ENCODE measurements around the gene TMEM203. TPM values are rescaled to one million over a fixed set of nuclear protein-coding genes. Genes with fewer than 3 reads are reported as not detected.

The TMEM203 gene
- total and polyA plus RNA-seq, 2 of the 13 experiments (the other 11 are each of a cell fraction or from before 2014, with no cell fraction given), result 23.4 to 36.7 TPM

- TF ChIP-seq DZIP1 (CRISPR knock-in tag; IDR thresholded peaks at IDR 0.05) (no peak), SIN3B (IDR thresholded peaks at IDR 0.05; ENCODE audit: low read length) (peak; percentile 96), ZNF567 (CRISPR knock-in tag; IDR thresholded peaks at IDR 0.05; ENCODE audit: borderline replicate concordance) (no peak; the same call in 1 of the 2 replicates), ZNF3 (CRISPR knock-in tag; IDR thresholded peaks at IDR 0.05) (no peak), TBX2 (CRISPR knock-in tag; IDR thresholded peaks at IDR 0.05; ENCODE audit: borderline replicate concordance) (peak; percentile 12; the same call in 1 of the 2 replicates), EZH2 (conservative IDR thresholded peaks at IDR 0.05; ENCODE audit: low read depth, low read length) (no peak), SP140L (CRISPR knock-in tag; IDR thresholded peaks at IDR 0.05; ENCODE audit: borderline replicate concordance) (no peak), CREB1 (IDR thresholded peaks at IDR 0.05) (peak; percentile 95), CREB1 (CRISPR knock-in tag; IDR thresholded peaks at IDR 0.05) (peak; percentile 96), JUNB (CRISPR knock-in tag; IDR thresholded peaks at IDR 0.05; ENCODE audit: borderline replicate concordance) (no peak), ZFP1 (CRISPR knock-in tag; IDR thresholded peaks at IDR 0.05) (no peak), ZKSCAN1 (IDR thresholded peaks at IDR 0.05; ENCODE audit: low read length) (no peak), PLRG1 (conservative IDR thresholded peaks at IDR 0.05) (no peak), ZNF30 (CRISPR knock-in tag; IDR thresholded peaks at IDR 0.05) (0 out of 2 replicates have a peak, but pooled peaks have one; percentile 40), SPEN (CRISPR knock-in tag; IDR thresholded peaks at IDR 0.05; ENCODE audit: low read depth) (peak; percentile 94), HMG20B (CRISPR knock-in tag; conservative IDR thresholded peaks at IDR 0.05) (no peak), ZNF382 (CRISPR knock-in tag; IDR thresholded peaks at IDR 0.05; ENCODE audit: borderline replicate concordance) (no peak), ZNF652 (CRISPR knock-in tag; IDR thresholded peaks at IDR 0.05; ENCODE audit: borderline replicate concordance, low read depth) (no peak), GABPB1 (CRISPR knock-in tag; IDR thresholded peaks at IDR 0.05) (peak; percentile 98), KLF15 (CRISPR knock-in tag; IDR thresholded peaks at IDR 0.05; ENCODE audit: borderline replicate concordance) (no peak), ZBTB34 (CRISPR knock-in tag; IDR thresholded peaks at IDR 0.05) (no peak), CREBL2 (CRISPR knock-in tag; IDR thresholded peaks at IDR 0.05; ENCODE audit: borderline replicate concordance) (no peak), MED1 (CRISPR knock-in tag; IDR thresholded peaks at IDR 0.05) (peak; percentile 42; the same call in 1 of the 2 replicates)
- TF ChIP-seq, protein P1, sequence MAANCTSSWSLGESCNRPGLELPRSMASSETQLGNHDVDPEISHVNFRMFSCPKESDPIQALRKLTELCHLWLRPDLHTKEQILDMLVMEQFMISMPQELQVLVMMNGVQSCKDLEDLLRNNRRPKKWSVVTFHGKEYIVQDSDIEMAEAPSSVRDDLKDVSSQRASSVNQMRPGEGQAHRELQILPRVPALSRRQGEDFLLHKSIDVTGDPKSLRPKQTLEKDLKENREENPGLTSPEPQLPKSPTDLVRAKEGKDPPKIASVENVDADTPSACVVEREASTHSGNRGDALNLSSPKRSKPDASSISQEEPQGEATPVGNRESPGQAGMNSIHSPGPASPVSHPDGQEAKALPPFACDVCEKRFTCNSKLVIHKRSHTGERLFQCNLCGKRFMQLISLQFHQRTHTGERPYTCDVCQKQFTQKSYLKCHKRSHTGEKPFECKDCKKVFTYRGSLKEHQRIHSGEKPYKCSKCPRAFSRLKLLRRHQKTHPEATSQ (CRISPR knock-in tag; IDR thresholded peaks at IDR 0.05; ENCODE audit: borderline replicate concordance), result no peak
Measured at GRCh38 chr9:137205126-137206069, at the start of gene TMEM203, which contains the start of gene NDOR1 (continued).
